Neural progenitor cell (in vitro differentiated cells): ENCODE measurements around the gene HABP4. TPM values are rescaled to one million over a fixed set of nuclear protein-coding genes. Genes with fewer than 3 reads are reported as not detected.

ENCODE experiments used
- DNase-seq: peaks from one replicate; pipeline ENCODE4 v3.0.0-alpha.2; 2016; ENCODE audit warnings: low spot score
- H2AFZ ChIP-seq: fragments of 200-600 bp; sonication (generic); replicated peaks from 2 replicates; pipeline ENCODE4 v1.6.1; 2016; ENCODE audit warnings: antibody characterized with exemption
- H3F3A ChIP-seq: fragments of 200-600 bp; sonication (generic); 2 replicates; pipeline ENCODE4 v1.6.1; 2016; ENCODE audit warnings: antibody characterized with exemption, low read depth
- H3K27ac ChIP-seq: fragments of 200-600 bp; sonication (generic); 2 replicates; pipeline ENCODE4 v1.5.1; 2016; ENCODE audit warnings: mild to moderate bottlenecking
- H3K27me3 ChIP-seq: fragments of 200-600 bp; sonication (generic); 2 replicates; pipeline ENCODE4 v1.6.1; 2016; ENCODE audit warnings: mild to moderate bottlenecking, moderate library complexity
- H3K36me3 ChIP-seq: fragments of 200-600 bp; sonication (generic); 2 replicates; pipeline ENCODE4 v1.5.1; 2016
- H3K4me1 ChIP-seq: fragments of 200-600 bp; sonication (generic); 2 replicates; pipeline ENCODE4 v1.6.1; 2016; ENCODE audit warnings: mixed run types
- H3K4me2 ChIP-seq: fragments of 200-600 bp; sonication (generic); 2 replicates; pipeline ENCODE4 v1.6.1; 2016
- H3K4me3 ChIP-seq: fragments of 200-600 bp; sonication (generic); 2 replicates; pipeline ENCODE4 v1.5.1; 2016
- H3K79me2 ChIP-seq: fragments of 200-600 bp; sonication (generic); 2 replicates; pipeline ENCODE4 v1.6.1; 2016; ENCODE audit warnings: low read depth
- H3K9ac ChIP-seq: fragments of 200-600 bp; sonication (generic); 2 replicates; pipeline ENCODE4 v1.6.1; 2016
- H3K9me3 ChIP-seq: fragments of 200-600 bp; sonication (generic); 2 replicates; pipeline ENCODE4 v1.5.1; 2016; ENCODE audit warnings: low read depth
- H4K20me1 ChIP-seq: fragments of 200-600 bp; sonication (generic); 2 replicates; pipeline ENCODE4 v1.6.1; 2016; ENCODE audit warnings: low read depth
- H3K27ac Mint-ChIP-seq: 3 replicates; pipeline ENCODE4 v1.8.0; 2021; ENCODE audit warnings: mixed read lengths
- H3K27me3 Mint-ChIP-seq: 2 replicates; pipeline ENCODE4 v1.8.0; 2022; ENCODE audit warnings: low read depth, mild to moderate bottlenecking, inconsistent platforms, moderate library complexity, mixed read lengths; ENCODE audit not compliant: insufficient read depth
- H3K36me3 Mint-ChIP-seq: 3 replicates; pipeline ENCODE4 v1.8.0; 2021; ENCODE audit warnings: mixed read lengths
- H3K4me1 Mint-ChIP-seq: 3 replicates; pipeline ENCODE4 v1.8.0; 2021; ENCODE audit warnings: mixed read lengths
- H3K4me3 Mint-ChIP-seq: 3 replicates; pipeline ENCODE4 v1.8.0; 2021; ENCODE audit warnings: mild to moderate bottlenecking, moderate library complexity, mixed read lengths
- H3K9me3 Mint-ChIP-seq: 3 replicates; pipeline ENCODE4 v1.8.0; 2020; ENCODE audit warnings: mixed read lengths
- EZH2 ChIP-seq: fragments of 200-600 bp; sonication (generic); IDR thresholded peaks from 2 replicates; pipeline ENCODE4 v1.6.1; 2017; ENCODE audit warnings: antibody characterized with exemption, mild to moderate bottlenecking, moderate library complexity
- EZH2phosphoT487 ChIP-seq: fragments of 200-600 bp; sonication (generic); IDR thresholded peaks from 2 replicates; pipeline ENCODE4 v1.6.1; 2017; ENCODE audit warnings: antibody characterized with exemption
- total RNA-seq: library from RNA; depleted of rRNA; stranded (reverse); fragments of >200 nt; gene quantifications from 2 replicates; pipeline ENCODE4 v1.2.3, GENCODE V29; 2015; ENCODE audit warnings: low replicate concordance
- TF ChIP-seq, protein P1 (sequence below): fragments of 200-600 bp; sonication (generic); IDR thresholded peaks from 2 replicates; pipeline ENCODE4 v1.5.1; 2017; ENCODE audit warnings: antibody characterized with exemption, mild to moderate bottlenecking

The HABP4 gene
- total RNA-seq, 1 donor from 2014 or later, result 12.3 TPM

DNA sequence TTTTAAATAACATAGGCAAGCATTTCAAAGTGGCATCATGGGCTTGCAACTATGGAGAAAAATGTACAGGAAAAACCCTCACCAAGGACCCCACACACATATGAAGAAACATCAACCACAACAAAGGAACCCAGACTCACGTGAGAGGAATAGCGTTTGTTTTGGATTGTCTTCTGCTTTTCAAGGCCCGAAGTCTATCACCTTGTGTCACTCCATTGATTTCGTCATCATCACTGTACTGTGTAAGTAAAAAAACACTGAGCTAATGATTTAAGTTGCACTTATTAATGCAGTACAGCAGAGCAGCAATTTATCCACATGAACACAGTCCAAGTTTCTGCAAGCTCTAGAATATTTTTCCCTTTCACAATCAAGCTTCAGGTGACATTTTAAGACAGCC lies 72.4 kb downstream of the HABP4 start:
- Mint-ChIP-seq H3K36me3 (peaks cover 21% of the 10 kb centered on the region), H3K4me1 (no peaks in the 10 kb centered on the region), H3K4me3 (no peak overlapping the region), H3K27ac (no peak overlapping the region), H3K9me3 (no peaks in the 10 kb centered on the region), H3K27me3 (no peaks in the 10 kb centered on the region)
- H3K9ac ChIP-seq, result no peak overlapping the region
- H4K20me1 ChIP-seq, result no peaks in the 10 kb centered on the region
- H3K4me1 ChIP-seq, result no peaks in the 10 kb centered on the region
- H3K4me3 ChIP-seq, result no peak overlapping the region
- TF ChIP-seq, protein P1, sequence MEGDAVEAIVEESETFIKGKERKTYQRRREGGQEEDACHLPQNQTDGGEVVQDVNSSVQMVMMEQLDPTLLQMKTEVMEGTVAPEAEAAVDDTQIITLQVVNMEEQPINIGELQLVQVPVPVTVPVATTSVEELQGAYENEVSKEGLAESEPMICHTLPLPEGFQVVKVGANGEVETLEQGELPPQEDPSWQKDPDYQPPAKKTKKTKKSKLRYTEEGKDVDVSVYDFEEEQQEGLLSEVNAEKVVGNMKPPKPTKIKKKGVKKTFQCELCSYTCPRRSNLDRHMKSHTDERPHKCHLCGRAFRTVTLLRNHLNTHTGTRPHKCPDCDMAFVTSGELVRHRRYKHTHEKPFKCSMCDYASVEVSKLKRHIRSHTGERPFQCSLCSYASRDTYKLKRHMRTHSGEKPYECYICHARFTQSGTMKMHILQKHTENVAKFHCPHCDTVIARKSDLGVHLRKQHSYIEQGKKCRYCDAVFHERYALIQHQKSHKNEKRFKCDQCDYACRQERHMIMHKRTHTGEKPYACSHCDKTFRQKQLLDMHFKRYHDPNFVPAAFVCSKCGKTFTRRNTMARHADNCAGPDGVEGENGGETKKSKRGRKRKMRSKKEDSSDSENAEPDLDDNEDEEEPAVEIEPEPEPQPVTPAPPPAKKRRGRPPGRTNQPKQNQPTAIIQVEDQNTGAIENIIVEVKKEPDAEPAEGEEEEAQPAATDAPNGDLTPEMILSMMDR, result no peak
- TF ChIP-seq EZH2 (no peak), EZH2phosphoT487 (no peak)
- no peak for DNase-seq
- no peak overlapping the region for H3K27ac ChIP-seq
- H3F3A ChIP-seq, result no peaks in the 10 kb centered on the region
- no peaks in the 10 kb centered on the region for H3K79me2 ChIP-seq
- no peaks in the 10 kb centered on the region for H3K9me3 ChIP-seq
- H3K36me3 ChIP-seq, result no peaks in the 10 kb centered on the region
- no peak overlapping the region for H3K4me2 ChIP-seq
- H2AFZ ChIP-seq, result no peak overlapping the region
- no peaks in the 10 kb centered on the region for H3K27me3 ChIP-seq

DNA sequence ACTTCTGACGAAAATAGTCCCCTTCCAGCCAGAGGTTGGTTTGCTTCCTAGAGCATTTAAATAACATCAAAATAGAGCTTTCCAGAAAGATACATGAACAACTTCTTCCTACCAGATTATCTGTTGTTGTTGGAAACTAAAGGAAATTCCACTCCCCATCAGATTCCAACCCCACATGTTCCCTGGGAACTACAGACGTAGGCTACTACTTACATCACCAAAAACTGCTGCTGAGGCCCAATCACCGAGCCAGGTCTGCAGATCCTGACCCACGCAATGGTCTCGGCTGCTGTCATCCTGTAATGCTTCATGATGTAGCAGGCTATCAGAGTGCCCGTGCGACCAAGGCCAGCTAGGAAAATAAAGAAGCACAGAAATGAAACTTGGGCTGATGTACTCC lies 73.4 kb downstream of the HABP4 start:
- no peaks in the 10 kb centered on the region for H3K9me3 Mint-ChIP-seq
- H3K4me1 ChIP-seq, result no peaks in the 10 kb centered on the region
- no peaks in the 10 kb centered on the region for H3K27me3 Mint-ChIP-seq
- no peaks in the 10 kb centered on the region for H3K27me3 ChIP-seq
- no peak for DNase-seq
- no peak overlapping the region for H3K4me2 ChIP-seq
- H2AFZ ChIP-seq, result no peak overlapping the region
- no peak overlapping the region for H3K27ac ChIP-seq
- H3K9ac ChIP-seq, result no peak overlapping the region
- no peaks in the 10 kb centered on the region for H3K79me2 ChIP-seq
- H3K9me3 ChIP-seq, result no peaks in the 10 kb centered on the region
- H4K20me1 ChIP-seq, result no peaks in the 10 kb centered on the region
- no peak overlapping the region for H3K4me3 ChIP-seq
- H3F3A ChIP-seq, result no peaks in the 10 kb centered on the region
- H3K36me3 Mint-ChIP-seq, result peaks cover 23% of the 10 kb centered on the region
- TF ChIP-seq, protein P1, result no peak
- TF ChIP-seq EZH2phosphoT487, result no peak
- no peak for TF ChIP-seq EZH2
- no peaks in the 10 kb centered on the region for H3K4me1 Mint-ChIP-seq
- no peaks in the 10 kb centered on the region for H3K36me3 ChIP-seq
- no peak overlapping the region for H3K27ac Mint-ChIP-seq
- no peak overlapping the region for H3K4me3 Mint-ChIP-seq

DNA sequence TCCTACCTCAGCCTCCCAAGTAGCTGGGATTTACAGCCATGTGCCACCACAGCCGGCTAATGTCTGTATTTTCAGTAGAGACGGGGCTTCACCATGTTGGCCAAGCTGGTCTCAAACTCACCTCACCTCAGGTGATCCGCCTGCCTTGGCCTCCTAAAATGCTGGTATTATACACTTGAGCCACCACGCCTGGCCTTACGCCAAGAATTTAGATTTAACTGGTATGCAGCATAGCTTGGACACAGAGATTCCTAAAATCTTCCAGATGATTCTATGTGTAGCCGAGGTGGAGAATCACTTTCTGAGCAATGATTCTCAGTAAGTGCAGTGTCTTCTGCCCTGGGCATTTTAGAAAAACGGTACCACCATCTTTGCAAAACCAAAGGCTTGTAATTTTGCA lies 74.1 kb downstream of the HABP4 start:
- Mint-ChIP-seq H3K36me3 (peaks cover 21% of the 10 kb centered on the region), H3K9me3 (no peaks in the 10 kb centered on the region), H3K27me3 (no peaks in the 10 kb centered on the region), H3K4me3 (no peak overlapping the region), H3K4me1 (no peaks in the 10 kb centered on the region), H3K27ac (no peak overlapping the region)
- TF ChIP-seq EZH2phosphoT487, result no peak
- no peak for TF ChIP-seq EZH2
- TF ChIP-seq, protein P1, result no peak
- no peaks in the 10 kb centered on the region for H3K79me2 ChIP-seq
- no peak overlapping the region for H3K4me3 ChIP-seq
- no peak for DNase-seq
- no peaks in the 10 kb centered on the region for H3K4me1 ChIP-seq
- no peaks in the 10 kb centered on the region for H3K9me3 ChIP-seq
- no peak overlapping the region for H3K4me2 ChIP-seq
- no peaks in the 10 kb centered on the region for H3F3A ChIP-seq
- no peaks in the 10 kb centered on the region for H4K20me1 ChIP-seq
- H2AFZ ChIP-seq, result no peak overlapping the region
- no peak overlapping the region for H3K27ac ChIP-seq
- H3K9ac ChIP-seq, result no peak overlapping the region
- no peaks in the 10 kb centered on the region for H3K36me3 ChIP-seq
- H3K27me3 ChIP-seq, result no peaks in the 10 kb centered on the region

- no peaks in the 10 kb centered on the region for H3K27me3 Mint-ChIP-seq
- DNase-seq, result no peak
- Histone ChIP-seq H3K4me1 (no peaks in the 10 kb centered on the region), H3K9me3 (no peaks in the 10 kb centered on the region), H3K9ac (no peak overlapping the region), H4K20me1 (no peaks in the 10 kb centered on the region), H3K4me3 (no peak overlapping the region), H3F3A (no peaks in the 10 kb centered on the region), H3K27ac (no peak overlapping the region), H3K4me2 (no peak overlapping the region), H3K27me3 (no peaks in the 10 kb centered on the region), H3K36me3 (no peaks in the 10 kb centered on the region), H2AFZ (no peak overlapping the region), H3K79me2 (no peaks in the 10 kb centered on the region)
- no peak overlapping the region for H3K27ac Mint-ChIP-seq
- H3K9me3 Mint-ChIP-seq, result no peaks in the 10 kb centered on the region
- TF ChIP-seq, protein P1, result no peak
- no peak overlapping the region for H3K4me3 Mint-ChIP-seq
- no peaks in the 10 kb centered on the region for H3K4me1 Mint-ChIP-seq
- H3K36me3 Mint-ChIP-seq, result peaks cover 20% of the 10 kb centered on the region
Observed at GRCh38 chr9:96524764-96525163, 74.8 kb downstream of the HABP4 start.
